Measurements from ENCODE around the gene PCDHGA9.
"Not testable (repeated sequence)": the region's sequence is repeated elsewhere in the genome, so short reads cannot be mapped to it uniquely, and the experiment has no call there.

GRCh38 chr5:141375444-141376155, 27.0 kb upstream of the PCDHGA9 start:
- TF ChIP-seq POLR2A (IDR thresholded peaks at IDR 0.05; ENCODE audit: low read depth, low read length); MAX (IDR thresholded peaks at IDR 0.05; ENCODE audit: insufficient read depth, insufficient read length); CTCF (IDR thresholded peaks at IDR 0.05; ENCODE audit: extremely low read depth in 1 of 2, insufficient read depth in 1 of 2, low read depth in 1 of 2, low read length in 2 of 2); POLR2AphosphoS5 (IDR thresholded peaks at IDR 0.05; ENCODE audit: insufficient read depth, low read depth, low read length); FOS (IDR thresholded peaks at IDR 0.05; ENCODE audit: borderline replicate concordance, insufficient read depth, low read length); JUN (IDR thresholded peaks at IDR 0.05; ENCODE audit: borderline replicate concordance, insufficient read depth, insufficient read length, low read depth): not testable (repeated sequence)
- TF ChIP-seq EZH2 (IDR thresholded peaks at IDR 0.05; ENCODE audit: borderline replicate concordance, low read depth, low read length, severe bottlenecking) = peak; percentile 9

Data from endothelial cell of umbilical vein (primary cell).